Activated T-cell treated with anti-CD3 and anti-CD28 coated beads, Interleukin-2, amount 50 U/mL, for 72 hours (primary cell): ENCODE measurements around the gene PDZRN4. TPM values are rescaled to one million over a fixed set of nuclear protein-coding genes. Genes with fewer than 3 reads are reported as not detected.
"Not testable (repeated sequence)": the region's sequence is repeated elsewhere in the genome, so short reads cannot be mapped to it uniquely, and the experiment has no call there.

Experiments
- ATAC-seq, 2 donors: fragments of 150-1000 bp; cut with Tn5 transposase; replicated peaks in 1 of 2; 2 replicates each; pipeline ENCODE4 v1.10.0; 2021; ENCODE audit warnings: moderate library complexity in 2 of 2, mild to moderate bottlenecking in 1 of 2
- DNase-seq, 2 donors: peaks; one replicate each; pipeline ENCODE4 v3.0.0; 2021 to 2022; ENCODE audit warnings: mixed read lengths in 1 of 2
- H3K27ac Mint-ChIP-seq: one replicate; pipeline ENCODE4 v1.8.0; 2022; ENCODE audit warnings: mild to moderate bottlenecking, moderate library complexity, mixed read lengths
- H3K27me3 Mint-ChIP-seq: one replicate; pipeline ENCODE4 v1.8.0; 2022; ENCODE audit warnings: low read depth, mixed read lengths
- H3K36me3 Mint-ChIP-seq, 2 donors: one replicate each; pipeline ENCODE4 v1.8.0; 2022; ENCODE audit warnings: mixed read lengths in 2 of 2, mild to moderate bottlenecking in 1 of 2; ENCODE audit not compliant: insufficient read depth in 2 of 2
- H3K4me1 Mint-ChIP-seq: one replicate; pipeline ENCODE4 v1.8.0; 2022; ENCODE audit warnings: low read depth, mixed read lengths
- H3K4me3 Mint-ChIP-seq, 2 donors: one replicate each; pipeline ENCODE4 v1.8.0; 2022; ENCODE audit warnings: mild to moderate bottlenecking in 2 of 2, mixed read lengths in 2 of 2, moderate library complexity in 2 of 2
- H3K9me3 Mint-ChIP-seq, 2 donors: one replicate each; pipeline ENCODE4 v1.8.0; 2022; ENCODE audit warnings: mixed read lengths in 2 of 2
- total RNA-seq, 2 donors: library from RNA; stranded (reverse); gene quantifications; one replicate each; pipeline ENCODE4 v1.2.3, GENCODE V29; 2022

The PDZRN4 gene
- total RNA-seq, 2 donors from 2014 or later = not detected

DNA sequence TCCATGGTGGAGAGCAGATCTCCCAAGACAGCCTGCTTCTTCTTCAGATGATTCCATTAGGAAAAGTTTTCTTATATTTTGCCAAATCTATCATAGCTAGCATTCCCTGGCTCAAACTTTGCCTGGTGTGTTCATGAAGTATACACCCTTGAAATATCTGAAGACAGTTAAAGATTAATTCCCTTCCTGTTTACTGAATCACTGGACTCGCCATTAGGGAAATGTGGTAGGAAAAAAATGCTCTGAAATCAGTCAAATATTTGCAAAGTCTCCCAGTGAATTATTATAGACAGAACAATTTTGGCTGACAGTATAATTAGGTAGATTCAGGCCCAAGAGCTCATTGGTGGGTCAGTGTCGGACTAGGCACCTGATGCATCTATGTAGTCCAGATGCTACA, 86.5 kb downstream of the PDZRN4 start:
- Mint-ChIP-seq H3K4me3 (no peak overlapping the region), H3K27ac (no peak overlapping the region), H3K36me3 (no peaks in the 10 kb centered on the region), H3K9me3 (no peaks in the 10 kb centered on the region), H3K4me1 (no peaks in the 10 kb centered on the region), H3K27me3 (no peaks in the 10 kb centered on the region)
- ATAC-seq (no peak), DNase-seq (no peak)

DNA sequence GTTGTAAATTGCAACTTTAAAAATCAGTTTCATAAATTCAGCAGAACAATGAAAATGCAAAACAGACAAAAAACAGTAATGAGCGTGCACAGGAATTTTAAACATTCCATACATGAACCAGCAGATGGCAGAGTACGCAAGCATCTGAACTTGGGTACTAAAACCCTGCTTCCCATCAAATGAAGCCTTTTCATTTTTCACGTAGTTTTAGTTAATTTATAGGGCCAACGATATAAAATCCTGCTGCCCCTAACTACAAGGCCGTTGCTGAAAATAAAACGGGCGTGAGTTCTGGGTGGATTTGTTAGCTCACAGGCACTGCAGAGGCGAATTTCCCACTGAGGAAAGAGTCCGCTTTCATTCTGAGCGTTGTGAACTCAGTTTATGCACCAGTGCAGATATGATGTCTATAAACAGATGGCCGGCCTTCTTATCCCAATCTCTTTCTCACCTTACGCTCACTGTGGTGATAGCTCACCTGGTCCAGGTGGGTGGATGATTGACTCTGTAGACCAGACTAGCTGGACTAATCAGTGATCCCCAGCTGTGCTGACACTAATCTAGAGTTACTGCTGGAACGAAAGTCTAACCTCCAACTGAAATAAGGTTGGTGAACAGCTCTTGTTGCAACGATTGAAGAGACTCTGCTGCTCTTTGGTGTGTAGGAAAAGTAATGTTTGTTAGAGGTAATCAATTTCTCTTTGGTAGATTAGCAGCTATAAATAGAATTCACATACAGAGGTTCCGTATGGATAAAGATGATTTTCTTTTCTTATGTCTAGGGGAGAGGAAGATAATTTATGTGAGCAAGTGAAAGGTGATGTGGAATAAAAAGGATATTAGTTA, 89.2 kb downstream of the PDZRN4 start:
- Mint-ChIP-seq H3K4me3 (no peak overlapping the region), H3K27me3 (no peaks in the 10 kb centered on the region), H3K9me3 (no peaks in the 10 kb centered on the region), H3K27ac (no peak overlapping the region), H3K4me1 (no peaks in the 10 kb centered on the region), H3K36me3 (no peaks in the 10 kb centered on the region)
- DNase-seq (peak; percentile 2 to 5), ATAC-seq (no peak)

- ATAC-seq (no peak), DNase-seq (no peak)
- Mint-ChIP-seq H3K9me3 (no peaks in the 10 kb centered on the region), H3K4me1 (no peaks in the 10 kb centered on the region), H3K36me3 (no peaks in the 10 kb centered on the region), H3K27me3 (no peaks in the 10 kb centered on the region), H3K4me3 (no peak overlapping the region), H3K27ac (no peak overlapping the region)
These were observed 89.8 kb downstream of the PDZRN4 start for GRCh38 chr12:41277946-41278267.

GRCh38 chr12:41280341-41281095, 92.4 kb downstream of the PDZRN4 start:
- ATAC-seq = not testable (repeated sequence)

DNA sequence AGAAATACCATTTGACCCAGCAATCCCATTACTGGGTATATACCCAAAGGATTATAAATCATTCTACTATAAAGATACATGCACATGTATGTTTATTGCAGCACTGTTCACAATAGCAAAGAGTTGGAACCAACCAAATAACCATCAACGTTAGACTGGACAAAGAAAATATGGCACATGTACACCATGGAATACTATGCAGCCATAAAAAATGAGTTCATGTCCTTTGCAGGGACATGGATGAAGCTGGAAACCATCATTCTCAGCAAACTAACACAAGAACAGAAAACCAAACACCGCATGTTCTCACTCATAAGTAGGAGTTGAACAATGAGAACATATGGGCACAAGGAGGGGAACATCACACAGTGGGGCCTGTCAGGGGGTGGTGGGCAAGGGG, 97.3 kb downstream of the PDZRN4 start:
- H3K36me3 Mint-ChIP-seq, ATAC-seq, H3K4me3 Mint-ChIP-seq: not testable (repeated sequence)

More at GRCh38 chr12:41280341-41281095, 92.4 kb downstream of the PDZRN4 start:
- H3K4me3 Mint-ChIP-seq, H3K4me1 Mint-ChIP-seq, H3K36me3 Mint-ChIP-seq, DNase-seq, H3K27ac Mint-ChIP-seq, H3K9me3 Mint-ChIP-seq, H3K27me3 Mint-ChIP-seq: not testable (repeated sequence)

DNA sequence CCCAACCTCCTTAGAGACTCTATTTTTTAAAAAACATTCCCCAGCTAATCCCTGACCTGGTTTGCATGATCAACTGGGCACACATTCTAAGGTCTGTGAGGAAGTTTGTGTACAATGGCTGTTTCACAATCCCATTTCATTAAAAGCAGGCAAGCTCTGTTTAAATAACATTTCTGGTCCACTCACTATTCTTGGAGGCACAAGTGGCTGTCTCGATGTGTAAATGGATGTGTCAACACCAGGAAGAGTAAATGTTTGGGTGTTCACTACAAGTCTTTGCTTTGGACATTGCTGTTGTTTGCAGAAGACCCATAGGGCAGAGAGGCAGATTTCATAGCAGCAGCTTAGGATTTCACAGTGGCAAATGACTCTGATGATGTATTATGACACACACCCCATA, 98.3 kb downstream of the PDZRN4 start:
- Mint-ChIP-seq H3K4me1 (no peaks in the 10 kb centered on the region), H3K27me3 (peaks cover 12% of the 10 kb centered on the region), H3K27ac (no peak overlapping the region), H3K9me3 (peaks cover 0 to 2% of the 10 kb centered on the region in 2 donors), H3K4me3 (no peak overlapping the region), H3K36me3 (no peaks in the 10 kb centered on the region)
- DNase-seq (no peak), ATAC-seq (no peak)

More for the DNA sequence above, 97.3 kb downstream of the PDZRN4 start:
- DNase-seq, H3K27ac Mint-ChIP-seq, H3K4me1 Mint-ChIP-seq, H3K9me3 Mint-ChIP-seq: not testable (repeated sequence)
- H3K27me3 Mint-ChIP-seq = peaks cover 12% of the 10 kb centered on the region

GRCh38 chr12:41287500-41288141, 99.5 kb downstream of the PDZRN4 start:
- Mint-ChIP-seq H3K4me1 (no peaks in the 10 kb centered on the region), H3K4me3 (no peak overlapping the region), H3K9me3 (peaks cover 0 to 2% of the 10 kb centered on the region in 2 donors), H3K36me3 (no peaks in the 10 kb centered on the region), H3K27ac (no peak overlapping the region), H3K27me3 (peaks cover 12% of the 10 kb centered on the region)
- DNase-seq = no peak
- ATAC-seq = no peak

GRCh38 chr12:41288142-41288811, 100.2 kb downstream of the PDZRN4 start:
- no peaks in the 10 kb centered on the region for H3K4me1 Mint-ChIP-seq
- H3K9me3 Mint-ChIP-seq = peaks cover 0 to 2% of the 10 kb centered on the region in 2 donors
- H3K27ac Mint-ChIP-seq = no peak overlapping the region
- no peaks in the 10 kb centered on the region for H3K36me3 Mint-ChIP-seq
- ATAC-seq (no peak), DNase-seq (no peak)
- no peak overlapping the region for H3K4me3 Mint-ChIP-seq
- H3K27me3 Mint-ChIP-seq = peaks cover 12% of the 10 kb centered on the region

- DNase-seq (no peak), ATAC-seq (no peak)
- peaks cover 0 to 2% of the 10 kb centered on the region in 2 donors for H3K9me3 Mint-ChIP-seq
- H3K27me3 Mint-ChIP-seq = peaks cover 12% of the 10 kb centered on the region
- H3K4me3 Mint-ChIP-seq = no peak overlapping the region
- no peaks in the 10 kb centered on the region for H3K36me3 Mint-ChIP-seq
- no peak overlapping the region for H3K27ac Mint-ChIP-seq
- H3K4me1 Mint-ChIP-seq = no peaks in the 10 kb centered on the region
These were observed 101.4 kb downstream of the PDZRN4 start for GRCh38 chr12:41289501-41289900.

DNA sequence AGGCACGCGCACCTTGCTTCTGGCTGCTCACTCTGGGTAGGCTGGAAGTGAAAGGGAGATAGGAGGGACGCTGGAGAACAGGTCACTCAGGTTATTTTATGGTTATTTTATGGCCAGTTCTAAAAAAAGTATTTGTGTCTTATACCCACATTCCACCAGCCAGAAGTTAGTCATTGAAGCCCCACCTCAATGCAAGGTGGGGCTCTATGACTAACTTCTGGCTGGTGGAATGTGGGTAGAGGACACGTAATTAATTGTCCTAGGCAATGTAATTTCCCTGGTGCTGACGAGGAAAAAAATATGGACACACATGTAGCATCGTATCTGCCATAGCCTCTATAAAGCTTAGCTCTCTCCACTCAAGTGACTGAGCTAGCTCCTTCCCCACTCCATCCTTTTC, 104.9 kb downstream of the PDZRN4 start:
- Mint-ChIP-seq H3K27ac (no peak overlapping the region), H3K4me3 (no peak overlapping the region), H3K36me3 (no peaks in the 10 kb centered on the region), H3K27me3 (peaks cover 18% of the 10 kb centered on the region), H3K9me3 (no peaks in the 10 kb centered on the region), H3K4me1 (no peaks in the 10 kb centered on the region)
- ATAC-seq (no peak), DNase-seq (no peak)

DNA sequence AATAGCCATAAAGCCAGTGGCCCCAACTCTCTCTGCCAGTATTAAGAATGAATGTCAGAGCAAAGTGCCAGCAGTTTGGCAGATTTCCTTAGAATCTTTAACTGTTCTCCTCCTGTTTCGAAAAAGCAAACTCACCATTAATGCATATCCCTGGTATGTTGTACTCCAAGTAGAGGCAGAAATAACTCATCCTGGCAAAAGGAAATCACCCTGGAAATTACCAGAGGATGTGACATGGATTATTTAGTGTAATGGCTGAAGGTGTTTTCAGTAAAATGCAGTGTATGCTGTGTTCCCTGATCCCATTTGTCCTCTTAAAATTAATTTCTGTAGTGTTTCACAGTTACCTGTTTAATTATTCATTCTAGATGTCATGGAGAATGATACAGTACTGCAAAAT, 105.3 kb downstream of the PDZRN4 start:
- H3K36me3 Mint-ChIP-seq = no peaks in the 10 kb centered on the region
- ATAC-seq (no peak), DNase-seq (no peak)
- no peaks in the 10 kb centered on the region for H3K9me3 Mint-ChIP-seq
- no peak overlapping the region for H3K27ac Mint-ChIP-seq
- H3K27me3 Mint-ChIP-seq = peaks cover 14% of the 10 kb centered on the region
- no peaks in the 10 kb centered on the region for H3K4me1 Mint-ChIP-seq
- no peak overlapping the region for H3K4me3 Mint-ChIP-seq

GRCh38 chr12:41302979-41303403, 114.9 kb downstream of the PDZRN4 start:
- ATAC-seq = no peak
- H3K4me1 Mint-ChIP-seq = no peaks in the 10 kb centered on the region

GRCh38 chr12:41304526-41304925, 116.4 kb downstream of the PDZRN4 start:
- no peaks in the 10 kb centered on the region for H3K4me1 Mint-ChIP-seq
- no peak overlapping the region for H3K27ac Mint-ChIP-seq
- H3K36me3 Mint-ChIP-seq = no peaks in the 10 kb centered on the region
- ATAC-seq = no peak
- no peak overlapping the region for H3K4me3 Mint-ChIP-seq
- H3K27me3 Mint-ChIP-seq = no peaks in the 10 kb centered on the region
- no peak for DNase-seq
- H3K9me3 Mint-ChIP-seq = no peaks in the 10 kb centered on the region

More at GRCh38 chr12:41302979-41303403, 114.9 kb downstream of the PDZRN4 start:
- H3K9me3 Mint-ChIP-seq = no peaks in the 10 kb centered on the region
- H3K27me3 Mint-ChIP-seq = no peaks in the 10 kb centered on the region
- H3K27ac Mint-ChIP-seq = no peak overlapping the region
- no peak for DNase-seq
- no peak overlapping the region for H3K4me3 Mint-ChIP-seq
- no peaks in the 10 kb centered on the region for H3K36me3 Mint-ChIP-seq
